ENCODE results near the gene MIF.
"Not testable (repeated sequence)": the region's sequence is repeated elsewhere in the genome, so short reads cannot be mapped to it uniquely, and the experiment has no call there.

The MIF gene

GRCh38 chr22:23858484-23858815 lies 35.7 kb upstream of the MIF start:
- in situ Hi-C loops (cut with MboI; ENCODE audit: low sequenced_read_pairs, unreplicated experiment): no loop called here

GRCh38 chr22:23859201-23859600 lies 35.0 kb upstream of the MIF start:
- TF ChIP-seq CTCF (IDR thresholded peaks at IDR 0.05; ENCODE audit: borderline replicate concordance, control extremely low read depth, extremely low read depth, insufficient read depth, missing control alignments): no peak
- in situ Hi-C loops (cut with MboI; ENCODE audit: low sequenced_read_pairs, unreplicated experiment): no loop called here
- no peak for DNase-seq (ENCODE audit: low spot score)

More at GRCh38 chr22:23858484-23858815, 35.7 kb upstream of the MIF start:
- TF ChIP-seq CTCF (IDR thresholded peaks at IDR 0.05; ENCODE audit: borderline replicate concordance, control extremely low read depth, extremely low read depth, insufficient read depth, missing control alignments): no peak
- DNase-seq (ENCODE audit: low spot score): no peak

GRCh38 chr22:23860187-23860586 lies 34.0 kb upstream of the MIF start:
- DNase-seq (ENCODE audit: low spot score); in situ Hi-C loops (cut with MboI; ENCODE audit: low sequenced_read_pairs, unreplicated experiment): not testable (repeated sequence)

- in situ Hi-C loops (cut with MboI; ENCODE audit: low sequenced_read_pairs, unreplicated experiment): no loop called here
- DNase-seq (ENCODE audit: low spot score): peak; percentile 73
Observed at GRCh38 chr22:23862103-23862502, 32.1 kb upstream of the MIF start.

GRCh38 chr22:23864499-23865154 lies 29.6 kb upstream of the MIF start:
- DNase-seq (ENCODE audit: low spot score); in situ Hi-C loops (cut with MboI; ENCODE audit: low sequenced_read_pairs, unreplicated experiment): not testable (repeated sequence)

More at GRCh38 chr22:23862103-23862502, 32.1 kb upstream of the MIF start:
- peak; percentile 66 for TF ChIP-seq CTCF (IDR thresholded peaks at IDR 0.05; ENCODE audit: borderline replicate concordance, control extremely low read depth, extremely low read depth, insufficient read depth, missing control alignments)

- DNase-seq (ENCODE audit: low spot score): no peak
- no peak for TF ChIP-seq CTCF (IDR thresholded peaks at IDR 0.05; ENCODE audit: borderline replicate concordance, control extremely low read depth, extremely low read depth, insufficient read depth, missing control alignments)
- in situ Hi-C loops (cut with MboI; ENCODE audit: low sequenced_read_pairs, unreplicated experiment): no loop called here
Observed at GRCh38 chr22:23868580-23868979, 25.6 kb upstream of the MIF start.

GRCh38 chr22:23874871-23875270 lies 19.3 kb upstream of the MIF start:
- TF ChIP-seq CTCF (IDR thresholded peaks at IDR 0.05; ENCODE audit: borderline replicate concordance, control extremely low read depth, extremely low read depth, insufficient read depth, missing control alignments): no peak
- in situ Hi-C loops (cut with MboI; ENCODE audit: low sequenced_read_pairs, unreplicated experiment): no loop called here
- no peak for DNase-seq (ENCODE audit: low spot score)

GRCh38 chr22:23875801-23876200 lies 18.4 kb upstream of the MIF start:
- DNase-seq (ENCODE audit: low spot score): no peak
- in situ Hi-C loops (cut with MboI; ENCODE audit: low sequenced_read_pairs, unreplicated experiment): no loop called here
- TF ChIP-seq CTCF (IDR thresholded peaks at IDR 0.05; ENCODE audit: borderline replicate concordance, control extremely low read depth, extremely low read depth, insufficient read depth, missing control alignments): no peak

All from GM13976 (cell line).